Measurements from ENCODE around the gene TRIM67.

Gene TRIM67

GRCh38 chr1:231163830-231164427 lies 2.1 kb downstream of the TRIM67 start:
- no peaks in the 10 kb centered on the region for H3K36me3 ChIP-seq (ENCODE audit: control insufficient read depth in 5 of 5, insufficient read depth in 5 of 5, low read length in 5 of 5)
- no peak overlapping the region for H3K4me3 ChIP-seq (ENCODE audit: low read depth in 1 of 5, low read length in 5 of 5)
- H3K9me3 ChIP-seq (ENCODE audit: control insufficient read depth in 5 of 5, low read length in 5 of 5), result no peaks in the 10 kb centered on the region
- no peak overlapping the region for H3K9ac ChIP-seq (ENCODE audit: low read length in 5 of 5)
- H3K27me3 ChIP-seq (ENCODE audit: control insufficient read depth in 5 of 5, insufficient read depth in 4 of 5, low read length in 5 of 5), result peaks cover 16 to 33% (median 23%) of the 10 kb centered on the region in 5 donors
- no peak overlapping the region for H3K27ac ChIP-seq (ENCODE audit: low read depth, low read length)
- peaks cover 0 to 34% (median 24%) of the 10 kb centered on the region in 5 donors for H3K4me1 ChIP-seq (ENCODE audit: control insufficient read depth in 5 of 5, insufficient read depth in 5 of 5, low read length in 5 of 5)

GRCh38 chr1:231165371-231165770 lies 3.5 kb downstream of the TRIM67 start:
- no peak overlapping the region for H3K27ac ChIP-seq (ENCODE audit: low read depth, low read length)
- H3K4me1 ChIP-seq (ENCODE audit: control insufficient read depth in 5 of 5, insufficient read depth in 5 of 5, low read length in 5 of 5), result peaks cover 0 to 34% (median 24%) of the 10 kb centered on the region in 5 donors
- H3K9me3 ChIP-seq (ENCODE audit: control insufficient read depth in 5 of 5, low read length in 5 of 5), result no peaks in the 10 kb centered on the region
- H3K36me3 ChIP-seq (ENCODE audit: control insufficient read depth in 5 of 5, insufficient read depth in 5 of 5, low read length in 5 of 5), result no peaks in the 10 kb centered on the region
- H3K27me3 ChIP-seq (ENCODE audit: control insufficient read depth in 5 of 5, insufficient read depth in 4 of 5, low read length in 5 of 5), result peaks cover 16 to 32% (median 23%) of the 10 kb centered on the region in 5 donors
- H3K9ac ChIP-seq (ENCODE audit: low read length in 5 of 5), result no peak overlapping the region
- no peak overlapping the region for H3K4me3 ChIP-seq (ENCODE audit: low read depth in 1 of 5, low read length in 5 of 5)

- no peaks in the 10 kb centered on the region for H3K9me3 ChIP-seq (ENCODE audit: control insufficient read depth in 5 of 5, low read length in 5 of 5)
- H3K27me3 ChIP-seq (ENCODE audit: control insufficient read depth in 5 of 5, insufficient read depth in 4 of 5, low read length in 5 of 5), result peaks cover 16 to 24% (median 18%) of the 10 kb centered on the region in 5 donors
- H3K4me1 ChIP-seq (ENCODE audit: control insufficient read depth in 5 of 5, insufficient read depth in 5 of 5, low read length in 5 of 5), result peaks cover 0 to 27% (median 21%) of the 10 kb centered on the region in 5 donors
- H3K4me3 ChIP-seq (ENCODE audit: low read depth in 1 of 5, low read length in 5 of 5), result no peak overlapping the region
- no peak overlapping the region for H3K27ac ChIP-seq (ENCODE audit: low read depth, low read length)
- no peaks in the 10 kb centered on the region for H3K36me3 ChIP-seq (ENCODE audit: control insufficient read depth in 5 of 5, insufficient read depth in 5 of 5, low read length in 5 of 5)
- no peak overlapping the region for H3K9ac ChIP-seq (ENCODE audit: low read length in 5 of 5)
These were observed 4.5 kb downstream of the TRIM67 start for GRCh38 chr1:231166398-231166797.

GRCh38 chr1:231170875-231171274 lies 9.0 kb downstream of the TRIM67 start:
- Histone ChIP-seq H3K9me3 (ENCODE audit: control insufficient read depth in 5 of 5, low read length in 5 of 5) (no peaks in the 10 kb centered on the region), H3K4me1 (ENCODE audit: control insufficient read depth in 5 of 5, insufficient read depth in 5 of 5, low read length in 5 of 5) (peaks cover 0 to 21% (median 6%) of the 10 kb centered on the region in 5 donors), H3K4me3 (ENCODE audit: low read depth in 1 of 5, low read length in 5 of 5) (no peak overlapping the region), H3K27me3 (ENCODE audit: control insufficient read depth in 5 of 5, insufficient read depth in 4 of 5, low read length in 5 of 5) (no peaks in the 10 kb centered on the region), H3K9ac (ENCODE audit: low read length in 5 of 5) (no peak overlapping the region), H3K27ac (ENCODE audit: low read depth, low read length) (no peak overlapping the region), H3K36me3 (ENCODE audit: control insufficient read depth in 5 of 5, insufficient read depth in 5 of 5, low read length in 5 of 5) (no peaks in the 10 kb centered on the region)

GRCh38 chr1:231171623-231172197 lies 9.9 kb downstream of the TRIM67 start:
- Histone ChIP-seq H3K36me3 (ENCODE audit: control insufficient read depth in 5 of 5, insufficient read depth in 5 of 5, low read length in 5 of 5) (no peaks in the 10 kb centered on the region), H3K4me3 (ENCODE audit: low read depth in 1 of 5, low read length in 5 of 5) (no peak overlapping the region), H3K9ac (ENCODE audit: low read length in 5 of 5) (no peak overlapping the region), H3K27me3 (ENCODE audit: control insufficient read depth in 5 of 5, insufficient read depth in 4 of 5, low read length in 5 of 5) (no peaks in the 10 kb centered on the region), H3K27ac (ENCODE audit: low read depth, low read length) (no peak overlapping the region), H3K4me1 (ENCODE audit: control insufficient read depth in 5 of 5, insufficient read depth in 5 of 5, low read length in 5 of 5) (peaks cover 0 to 20% (median 6%) of the 10 kb centered on the region in 5 donors), H3K9me3 (ENCODE audit: control insufficient read depth in 5 of 5, low read length in 5 of 5) (no peaks in the 10 kb centered on the region)

- Histone ChIP-seq H3K36me3 (ENCODE audit: control insufficient read depth in 5 of 5, insufficient read depth in 5 of 5, low read length in 5 of 5) (no peaks in the 10 kb centered on the region), H3K4me3 (ENCODE audit: low read depth in 1 of 5, low read length in 5 of 5) (no peak overlapping the region), H3K9me3 (ENCODE audit: control insufficient read depth in 5 of 5, low read length in 5 of 5) (no peaks in the 10 kb centered on the region), H3K27ac (ENCODE audit: low read depth, low read length) (no peak overlapping the region), H3K27me3 (ENCODE audit: control insufficient read depth in 5 of 5, insufficient read depth in 4 of 5, low read length in 5 of 5) (no peaks in the 10 kb centered on the region), H3K4me1 (ENCODE audit: control insufficient read depth in 5 of 5, insufficient read depth in 5 of 5, low read length in 5 of 5) (peaks cover 0 to 16% (median 6%) of the 10 kb centered on the region in 5 donors), H3K9ac (ENCODE audit: low read length in 5 of 5) (no peak overlapping the region)
These were observed 10.6 kb downstream of the TRIM67 start for GRCh38 chr1:231172411-231172810.

- no peaks in the 10 kb centered on the region for H3K27me3 ChIP-seq (ENCODE audit: control insufficient read depth in 5 of 5, insufficient read depth in 4 of 5, low read length in 5 of 5)
- no peak overlapping the region for H3K27ac ChIP-seq (ENCODE audit: low read depth, low read length)
- H3K4me1 ChIP-seq (ENCODE audit: control insufficient read depth in 5 of 5, insufficient read depth in 5 of 5, low read length in 5 of 5), result peaks cover 0 to 20% (median 6%) of the 10 kb centered on the region in 5 donors
- peaks cover 0 to 4% (median 0%) of the 10 kb centered on the region in 5 donors for H3K9me3 ChIP-seq (ENCODE audit: control insufficient read depth in 5 of 5, low read length in 5 of 5)
- no peaks in the 10 kb centered on the region for H3K36me3 ChIP-seq (ENCODE audit: control insufficient read depth in 5 of 5, insufficient read depth in 5 of 5, low read length in 5 of 5)
- H3K4me3 ChIP-seq (ENCODE audit: low read depth in 1 of 5, low read length in 5 of 5), result no peak overlapping the region
- H3K9ac ChIP-seq (ENCODE audit: low read length in 5 of 5), result no peak overlapping the region
These were observed 14.6 kb downstream of the TRIM67 start for GRCh38 chr1:231176421-231176820.

- peaks cover 0 to 4% (median 0%) of the 10 kb centered on the region in 5 donors for H3K9me3 ChIP-seq (ENCODE audit: control insufficient read depth in 5 of 5, low read length in 5 of 5)
- no peaks in the 10 kb centered on the region for H3K36me3 ChIP-seq (ENCODE audit: control insufficient read depth in 5 of 5, insufficient read depth in 5 of 5, low read length in 5 of 5)
- no peak overlapping the region for H3K27ac ChIP-seq (ENCODE audit: low read depth, low read length)
- H3K27me3 ChIP-seq (ENCODE audit: control insufficient read depth in 5 of 5, insufficient read depth in 4 of 5, low read length in 5 of 5), result no peaks in the 10 kb centered on the region
- H3K9ac ChIP-seq (ENCODE audit: low read length in 5 of 5), result no peak overlapping the region
- no peak overlapping the region for H3K4me3 ChIP-seq (ENCODE audit: low read depth in 1 of 5, low read length in 5 of 5)
- H3K4me1 ChIP-seq (ENCODE audit: control insufficient read depth in 5 of 5, insufficient read depth in 5 of 5, low read length in 5 of 5), result peaks cover 0 to 11% (median 2%) of the 10 kb centered on the region in 5 donors
These were observed 15.4 kb downstream of the TRIM67 start for GRCh38 chr1:231177226-231177625.

- Histone ChIP-seq H3K27me3 (ENCODE audit: control insufficient read depth in 5 of 5, insufficient read depth in 4 of 5, low read length in 5 of 5) (peaks cover 1 to 6% (median 4%) of the 10 kb centered on the region in 5 donors), H3K4me1 (ENCODE audit: control insufficient read depth in 5 of 5, insufficient read depth in 5 of 5, low read length in 5 of 5) (peaks cover 0 to 4% (median 0%) of the 10 kb centered on the region in 5 donors), H3K4me3 (ENCODE audit: low read depth in 1 of 5, low read length in 5 of 5) (no peak overlapping the region), H3K27ac (ENCODE audit: low read depth, low read length) (no peak overlapping the region), H3K9me3 (ENCODE audit: control insufficient read depth in 5 of 5, low read length in 5 of 5) (peaks cover 0 to 4% (median 0%) of the 10 kb centered on the region in 5 donors), H3K36me3 (ENCODE audit: control insufficient read depth in 5 of 5, insufficient read depth in 5 of 5, low read length in 5 of 5) (no peaks in the 10 kb centered on the region), H3K9ac (ENCODE audit: low read length in 5 of 5) (no peak overlapping the region)
These were observed 16.1 kb downstream of the TRIM67 start for GRCh38 chr1:231177936-231178335.

GRCh38 chr1:231178970-231179369 lies 17.1 kb downstream of the TRIM67 start:
- H3K9me3 ChIP-seq (ENCODE audit: control insufficient read depth in 5 of 5, low read length in 5 of 5), result peaks cover 0 to 4% (median 0%) of the 10 kb centered on the region in 5 donors
- H3K27me3 ChIP-seq (ENCODE audit: control insufficient read depth in 5 of 5, insufficient read depth in 4 of 5, low read length in 5 of 5), result peaks cover 3 to 8% (median 4%) of the 10 kb centered on the region in 5 donors
- no peak overlapping the region for H3K9ac ChIP-seq (ENCODE audit: low read length in 5 of 5)
- H3K4me3 ChIP-seq (ENCODE audit: low read depth in 1 of 5, low read length in 5 of 5), result no peak overlapping the region
- no peaks in the 10 kb centered on the region for H3K36me3 ChIP-seq (ENCODE audit: control insufficient read depth in 5 of 5, insufficient read depth in 5 of 5, low read length in 5 of 5)
- peaks cover 0 to 4% (median 0%) of the 10 kb centered on the region in 5 donors for H3K4me1 ChIP-seq (ENCODE audit: control insufficient read depth in 5 of 5, insufficient read depth in 5 of 5, low read length in 5 of 5)
- H3K27ac ChIP-seq (ENCODE audit: low read depth, low read length), result no peak overlapping the region
